GM12892 (cell line): ENCODE measurements around the gene INF2.

ENCODE experiments used
- POLR2A ChIP-seq: IDR thresholded peaks from 2 replicates; pipeline ENCODE4 v1.6.1; 2011; ENCODE audit warnings: low read depth, low read length, control low read depth
- POLR2AphosphoS5 ChIP-seq: IDR thresholded peaks from 2 replicates; pipeline ENCODE4 v1.6.1; 2011; ENCODE audit warnings: low read depth, low read length, control low read depth
- TAF1 ChIP-seq: IDR thresholded peaks from 2 replicates; pipeline ENCODE4 v1.6.1; 2011; ENCODE audit warnings: low read depth, mild to moderate bottlenecking, control low read depth, low read length, borderline replicate concordance

- TF ChIP-seq POLR2A (no peak), POLR2AphosphoS5 (no peak), TAF1 (no peak)
Observed at GRCh38 chr14:104652386-104652785, 37.0 kb upstream of the INF2 start.
